ENCODE data around the gene MED10.

DNA sequence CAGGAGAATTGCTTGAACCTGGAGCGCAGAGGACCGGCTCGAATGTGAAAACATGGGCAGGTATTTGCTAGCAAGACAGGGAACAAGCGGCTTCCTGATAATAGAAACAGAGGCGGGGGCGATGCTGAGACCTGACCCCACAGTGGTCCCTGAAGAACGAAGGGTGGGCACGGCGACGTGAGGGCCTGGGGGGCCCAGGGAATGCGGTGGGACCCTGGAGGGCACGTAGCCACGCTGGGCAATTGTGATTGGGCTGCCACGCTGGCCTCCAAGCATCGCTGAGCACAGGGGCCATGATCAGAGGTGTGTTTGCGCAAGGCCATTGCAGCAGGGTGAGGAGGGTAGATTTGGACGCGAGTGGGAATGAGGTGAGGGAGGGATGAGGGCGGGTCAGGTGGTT, 30.7 kb downstream of the MED10 start:
- TF ChIP-seq EZH2 (IDR thresholded peaks at IDR 0.05; ENCODE audit: borderline replicate concordance, low read depth, low read length, severe bottlenecking) (no peak), CTCF (IDR thresholded peaks at IDR 0.05; ENCODE audit: extremely low read depth in 1 of 2, insufficient read depth in 1 of 2, low read depth in 1 of 2, low read length in 2 of 2) (no peak)

All from endothelial cell of umbilical vein (primary cell).